LHCN-M2 (cell line): ENCODE results near the gene CRYBA4. TPM values are rescaled to one million over a fixed set of nuclear protein-coding genes. Genes with fewer than 3 reads are reported as not detected.
A peak's percentile ranks its signal among the peaks of the same experiment; 100 is the strongest.

Experiments
- DNase-seq: peaks from one replicate; pipeline ENCODE4 v3.0.0-alpha.2; 2012; ENCODE audit warnings: low read depth
- total RNA-seq: library from RNA; depleted of rRNA; stranded (reverse); fragments of >200 nt; gene quantifications from 2 replicates; pipeline ENCODE4 v1.2.3, GENCODE V29; 2014

The CRYBA4 gene
- total RNA-seq, 1 experiment from 2014 or later = not detected

DNA sequence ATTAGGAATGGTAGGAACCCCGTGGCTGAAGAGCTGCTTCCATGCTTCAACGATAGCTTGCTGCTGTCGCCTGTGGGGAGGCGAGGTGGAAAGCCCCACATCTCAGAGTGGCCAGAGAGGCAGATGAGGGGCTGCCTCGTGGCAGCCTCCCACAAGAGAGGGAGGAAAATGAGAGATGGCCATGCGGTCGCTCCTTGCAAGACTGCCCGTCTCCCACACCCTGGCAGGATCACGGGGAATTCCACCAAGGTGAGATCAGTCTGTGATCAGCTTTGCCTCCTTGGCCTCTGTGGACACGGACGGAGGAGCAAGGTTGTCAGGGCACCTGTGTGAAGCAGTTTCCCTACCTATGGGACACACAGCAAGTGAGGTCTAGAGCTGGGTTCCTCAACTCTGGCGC is 3.0 kb downstream of the CRYBA4 start:
- DNase-seq = no peak

DNA sequence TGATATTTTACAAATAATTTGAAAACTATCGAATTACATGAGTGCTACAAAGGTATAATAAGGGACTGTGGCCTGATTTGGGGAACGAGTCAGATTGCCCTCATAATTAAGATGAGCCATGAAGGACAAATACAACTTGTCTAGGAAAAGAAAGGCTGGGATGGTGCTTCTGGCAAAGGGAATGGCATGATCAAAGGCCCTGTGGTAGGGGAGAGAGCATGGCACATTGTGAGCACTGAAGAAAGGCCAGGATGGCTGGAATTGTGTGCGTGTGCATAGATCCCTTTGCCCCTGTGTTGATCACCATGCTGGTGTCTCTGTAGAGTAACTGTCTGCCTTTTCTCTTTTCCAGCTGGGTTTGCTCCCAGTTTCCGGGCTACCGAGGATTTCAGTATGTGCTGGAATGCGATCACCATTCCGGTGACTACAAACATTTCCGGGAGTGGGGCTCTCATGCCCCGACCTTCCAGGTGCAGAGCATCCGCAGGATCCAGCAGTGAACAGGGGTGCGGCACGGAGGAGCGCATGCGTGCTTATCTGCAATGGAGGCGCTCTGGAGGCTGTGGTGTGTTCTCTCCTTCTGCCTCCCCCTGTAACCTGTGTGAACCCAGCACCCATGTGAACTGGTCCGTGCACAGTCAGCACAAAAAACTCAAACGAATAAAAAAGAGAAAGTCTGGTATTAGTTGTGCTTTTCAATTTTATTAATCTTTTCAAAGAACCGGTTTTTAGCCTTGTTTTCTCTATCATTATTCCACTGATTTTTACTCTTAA is 8.4 kb downstream of the CRYBA4 start:
- no peak for DNase-seq

DNA sequence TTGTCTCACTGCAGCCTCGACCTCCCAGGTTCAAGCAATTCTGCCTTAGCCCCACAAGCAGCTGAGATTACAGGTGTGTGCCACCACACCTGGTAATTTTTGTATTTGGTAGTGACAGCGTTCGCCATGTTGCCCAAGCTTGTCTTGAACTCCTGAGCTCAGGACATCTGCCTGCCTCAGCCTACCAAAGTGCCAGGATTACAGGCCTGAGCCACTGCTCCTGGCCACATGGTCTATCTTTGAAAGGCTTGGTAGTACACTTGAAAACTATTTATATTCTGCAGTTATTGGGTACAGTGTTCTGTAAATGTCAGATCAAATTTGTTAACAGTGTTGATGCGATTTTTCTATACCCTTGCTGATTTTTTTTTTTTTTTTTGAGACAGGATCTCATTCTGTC is 9.5 kb downstream of the CRYBA4 start:
- DNase-seq = no peak

DNA sequence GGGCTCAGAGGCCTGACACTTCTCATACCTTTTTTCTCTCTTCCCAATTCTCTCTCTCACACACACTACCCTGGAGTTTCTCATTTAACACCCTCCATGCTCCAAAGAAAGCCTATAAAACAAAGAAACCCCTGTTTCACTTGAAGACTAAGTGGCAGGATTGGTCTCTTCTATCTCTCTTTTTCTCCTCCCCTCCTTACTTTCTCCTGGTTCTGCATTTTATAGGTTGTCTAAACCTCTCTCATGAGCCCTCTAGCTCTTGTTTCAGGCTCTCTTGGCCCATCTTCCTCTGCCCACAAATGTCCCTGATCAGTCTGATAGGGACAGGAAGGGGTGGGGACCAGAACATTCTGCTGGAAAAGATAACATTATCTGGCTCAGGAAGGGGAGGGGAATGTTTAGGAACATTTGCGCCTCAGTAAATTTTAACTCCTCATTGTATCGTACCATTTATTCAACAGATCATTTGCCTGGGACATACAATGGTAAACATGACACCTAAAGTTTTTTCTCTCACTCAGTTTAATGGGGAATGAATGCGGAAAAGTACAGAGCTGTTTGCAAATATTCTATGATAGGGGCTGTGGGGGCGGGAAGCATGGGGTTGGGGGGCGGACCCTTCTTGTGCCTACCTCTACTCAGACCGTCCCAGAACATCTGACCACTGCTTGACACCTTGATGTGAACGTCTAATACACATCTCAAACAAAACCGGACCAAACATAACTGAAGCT is 10.8 kb downstream of the CRYBA4 start:
- DNase-seq = no peak

DNA sequence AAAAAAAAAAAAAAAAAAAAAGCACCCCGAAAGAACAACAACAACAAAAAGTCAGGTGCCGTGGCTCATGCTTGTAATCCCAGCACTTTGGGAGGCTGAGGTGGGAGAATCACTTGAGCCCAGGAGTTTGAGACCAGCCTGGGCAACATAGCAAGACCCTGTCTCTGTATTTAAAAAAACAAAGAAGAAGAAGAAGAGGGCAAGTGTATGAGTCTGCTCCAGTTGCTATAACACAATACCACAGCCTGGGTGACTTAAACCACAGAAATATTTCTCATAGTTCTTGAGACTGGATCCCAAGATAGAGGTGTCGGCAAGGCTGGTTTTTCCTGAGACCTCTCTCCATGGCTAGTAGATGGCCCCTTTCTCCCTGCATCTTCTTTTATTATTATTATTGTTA is 12.4 kb downstream of the CRYBA4 start:
- DNase-seq = no peak

DNA sequence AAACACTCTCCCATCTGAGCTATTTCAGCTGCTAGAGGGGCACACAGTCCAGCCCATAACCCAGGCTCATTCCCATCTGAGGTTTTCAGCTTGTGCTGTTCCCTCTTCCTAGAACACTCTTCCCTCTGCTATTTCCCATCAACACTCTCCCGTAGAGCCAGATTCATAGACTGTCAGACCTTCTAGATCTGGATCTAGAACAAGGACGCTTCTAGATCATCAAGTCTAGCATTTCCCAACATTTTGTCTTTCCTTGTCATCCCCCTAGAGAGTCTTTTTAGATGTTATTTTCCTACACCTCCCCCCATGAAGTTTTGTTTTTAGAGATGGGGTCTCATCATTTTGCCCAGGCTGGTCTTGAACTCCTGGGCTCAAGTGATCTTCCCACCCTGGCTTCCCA is 13.4 kb downstream of the CRYBA4 start:
- no peak for DNase-seq

DNA sequence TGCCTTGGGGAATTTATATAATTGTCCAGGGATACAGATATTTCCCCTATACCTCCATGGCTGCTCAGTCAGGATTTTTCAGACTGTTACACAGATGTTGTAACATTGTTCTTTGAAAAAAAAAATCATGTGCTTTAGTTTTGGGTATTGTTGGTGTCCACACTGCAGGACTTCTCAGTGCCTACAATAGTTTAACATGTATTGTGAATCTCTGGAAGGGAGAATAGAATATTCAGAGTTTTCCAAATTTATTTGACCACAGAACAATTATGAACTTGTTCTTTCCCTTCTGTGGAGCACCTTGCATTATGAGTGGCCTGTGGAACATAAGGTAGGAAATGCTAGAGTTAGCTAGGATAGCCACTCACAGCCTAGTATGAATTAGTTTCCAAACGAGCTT is 14.5 kb downstream of the CRYBA4 start:
- no peak for DNase-seq

DNA sequence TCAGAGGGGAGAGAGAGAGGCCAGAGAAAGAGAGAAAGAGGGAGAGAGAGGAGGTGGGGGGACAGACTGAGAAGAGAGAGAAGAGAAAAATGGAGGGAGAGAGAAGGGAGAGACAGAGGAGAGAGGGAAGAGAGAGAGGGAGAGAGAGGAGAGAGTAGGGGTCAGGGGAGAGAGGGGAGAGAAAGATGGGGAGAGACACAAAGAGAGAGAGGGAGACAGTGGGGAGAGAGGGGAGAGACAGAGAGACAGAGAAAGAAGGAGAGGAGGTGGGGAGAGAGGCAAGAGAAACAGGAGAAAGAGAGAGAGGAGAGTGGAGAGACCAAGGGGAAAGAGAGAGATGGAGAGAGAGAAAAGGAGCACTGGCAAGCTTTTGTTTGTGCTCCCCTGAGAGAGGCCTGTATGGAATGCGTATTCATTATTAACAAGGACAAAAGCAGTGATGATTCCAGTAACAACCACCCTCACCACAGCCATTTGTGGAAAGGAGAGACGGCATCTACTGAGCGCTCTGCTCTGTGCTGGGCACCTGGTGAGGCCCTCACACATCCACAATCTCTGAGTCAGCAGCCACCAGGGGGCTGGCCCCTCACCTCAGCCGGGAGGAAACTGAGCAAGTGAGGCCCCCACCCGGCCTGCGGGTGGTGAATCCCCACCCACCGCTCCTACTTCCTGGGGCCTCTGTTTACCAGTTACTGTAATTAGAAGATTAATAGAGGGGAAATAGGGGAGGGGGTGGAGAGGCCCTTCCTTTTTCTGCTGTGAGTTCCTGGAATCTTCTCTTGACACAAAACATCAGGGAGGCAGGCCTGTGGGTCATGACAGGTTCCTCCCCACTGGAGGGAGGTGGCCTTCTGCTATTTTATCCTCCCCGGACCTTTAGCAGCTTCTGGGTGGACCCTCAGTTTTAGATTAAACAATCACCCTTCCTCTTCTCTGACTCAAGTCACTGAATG is 21.0 kb downstream of the CRYBA4 start:
- no peak for DNase-seq

DNA sequence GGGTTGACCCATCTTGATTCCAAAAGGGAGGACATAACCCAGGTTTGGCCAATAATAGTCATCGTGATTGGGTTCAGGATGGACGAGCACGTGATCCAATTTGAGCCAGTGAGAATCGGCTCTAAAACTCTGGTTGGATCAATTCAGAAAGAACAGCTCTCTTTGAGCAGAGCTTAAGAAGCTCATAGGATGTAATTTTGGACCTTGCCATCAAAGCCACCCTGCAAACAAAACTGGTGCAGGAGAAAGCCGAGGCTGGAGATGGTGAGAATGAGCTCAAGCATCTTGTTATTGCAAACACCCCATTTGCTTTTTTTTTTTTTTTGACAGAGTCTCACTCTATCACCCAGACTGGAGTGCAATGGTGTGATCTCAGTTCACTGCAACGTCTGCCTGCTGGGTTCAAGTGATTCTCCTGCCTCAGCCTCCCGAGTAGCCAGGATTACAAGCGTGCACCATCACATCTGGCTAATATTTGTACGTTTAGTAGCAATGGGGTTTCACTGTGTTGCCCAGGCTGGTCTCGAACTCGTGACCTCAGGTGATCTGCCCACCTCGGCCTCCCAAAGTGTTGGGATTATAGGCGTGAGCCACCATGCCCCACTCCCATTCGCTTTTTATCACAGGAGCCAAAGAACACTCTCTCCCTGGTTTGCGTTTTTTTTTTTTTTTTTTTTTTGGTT is 21.8 kb downstream of the CRYBA4 start:
- no peak for DNase-seq

DNA sequence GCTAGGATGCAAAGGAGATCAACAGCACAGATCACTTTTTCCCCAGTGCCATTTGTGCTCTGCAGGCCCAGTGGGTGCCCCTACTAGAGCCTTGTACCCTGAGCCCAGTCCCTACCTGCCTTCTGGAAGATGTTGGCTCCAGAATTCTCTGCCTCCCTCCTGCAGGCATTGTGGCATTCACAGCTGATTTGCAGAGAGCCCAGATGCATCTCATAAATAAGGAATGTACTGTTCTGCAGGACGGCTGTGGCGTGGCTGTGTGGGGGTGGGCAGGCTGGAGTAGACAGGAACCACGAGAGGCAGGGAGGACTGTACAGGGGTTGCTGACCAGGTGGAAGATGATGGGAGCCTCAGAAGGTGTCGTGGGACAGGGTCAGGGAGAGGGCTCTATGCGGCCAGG is 24.4 kb downstream of the CRYBA4 start:
- DNase-seq = no peak

DNA sequence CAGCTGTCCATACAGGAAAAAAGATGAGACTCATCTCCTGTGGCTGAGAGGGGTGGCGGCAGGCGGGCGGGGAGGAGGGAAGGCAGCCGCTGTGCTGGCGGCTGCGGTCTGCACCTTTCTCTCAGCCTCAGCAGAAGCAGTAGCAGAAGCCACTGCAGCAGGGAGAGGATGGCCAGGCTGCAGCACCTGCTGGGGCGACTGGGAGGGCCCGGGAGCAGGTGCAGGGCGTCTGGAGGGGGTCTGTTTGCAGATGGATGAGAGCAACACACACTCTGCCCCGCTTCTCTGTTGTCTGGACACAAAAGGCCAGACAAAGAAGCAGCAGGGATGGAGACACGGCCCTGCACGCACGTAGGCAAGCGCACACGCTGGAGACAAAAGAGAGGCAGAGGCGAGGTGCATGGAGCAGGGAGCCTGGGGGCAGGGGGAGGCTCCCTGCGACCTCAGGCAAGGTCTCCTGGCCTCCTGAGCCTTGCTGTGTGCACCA is 26.3 kb downstream of the CRYBA4 start:
- peak; percentile 59 for DNase-seq

DNA sequence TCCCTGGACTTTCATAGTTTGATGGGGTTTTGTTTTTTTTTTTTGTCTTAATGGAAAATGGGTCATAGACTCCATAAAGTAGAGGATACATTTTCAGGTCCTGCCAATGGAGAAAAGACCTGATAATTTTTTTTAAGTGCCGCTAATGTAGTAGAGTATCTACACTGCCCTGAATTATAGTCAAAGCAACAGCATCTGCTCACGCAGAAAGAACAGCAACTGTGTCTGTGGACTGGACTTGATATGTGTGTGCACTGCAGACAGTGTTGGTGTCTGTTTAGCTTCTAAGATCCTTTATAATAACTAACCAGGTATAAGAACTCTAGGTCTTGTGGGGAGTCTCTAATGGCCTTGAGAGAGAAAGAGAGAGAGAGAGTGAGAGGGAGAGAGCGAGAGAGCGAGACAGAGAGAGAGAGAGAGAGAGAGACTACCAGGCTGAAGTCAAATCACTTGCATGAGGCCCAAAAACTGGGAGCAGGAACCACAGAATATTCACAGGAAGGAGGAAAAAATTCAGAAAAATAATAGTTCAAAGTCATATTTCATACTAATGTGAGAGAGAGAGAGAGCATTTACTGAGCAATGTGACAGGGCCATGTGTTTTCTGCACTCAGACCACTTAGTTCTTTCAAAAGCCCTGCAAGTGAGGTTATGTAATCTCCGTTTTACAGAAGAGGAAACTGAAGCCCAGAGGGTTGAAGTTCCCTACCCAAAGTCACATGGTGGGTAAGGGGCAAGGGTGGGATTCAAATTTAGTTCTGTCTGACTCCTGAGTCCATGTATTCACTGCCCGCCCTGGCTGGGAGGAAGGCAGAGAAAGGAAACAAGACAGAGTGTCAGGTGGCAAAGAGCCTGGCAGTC is 27.0 kb downstream of the CRYBA4 start:
- DNase-seq = no peak

DNA sequence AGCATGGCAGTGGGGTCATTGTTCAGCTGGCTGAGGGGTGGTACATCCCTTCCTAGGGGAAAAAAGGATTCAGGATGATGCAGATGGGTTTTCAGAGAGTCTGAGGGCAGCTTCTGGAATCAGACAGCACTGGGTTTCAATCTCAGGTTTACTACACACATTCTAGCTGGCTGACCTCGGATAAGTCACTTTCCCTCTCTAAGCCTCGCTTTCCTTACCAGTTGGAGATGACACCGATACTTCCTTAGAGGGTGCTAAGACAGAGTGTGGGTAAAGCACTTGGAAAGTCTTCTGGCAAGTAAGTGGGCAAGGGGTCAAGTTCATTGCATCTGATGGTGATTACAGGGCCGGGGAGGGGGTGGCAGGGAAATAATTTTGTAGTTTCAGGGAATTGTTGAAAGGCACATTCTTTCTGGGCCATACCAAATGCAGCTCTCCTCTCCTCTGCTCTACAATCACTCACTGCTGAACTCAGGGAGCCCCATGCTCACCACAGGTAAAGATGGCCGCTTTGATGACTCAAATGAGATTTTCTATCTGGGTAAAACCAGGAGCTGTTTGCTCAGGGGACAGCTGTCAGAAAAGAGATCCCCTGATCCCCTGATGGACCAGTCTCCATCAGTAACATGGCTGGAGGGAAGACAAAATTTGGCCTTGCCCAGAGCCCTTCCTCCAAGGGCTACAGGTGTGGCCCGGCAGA is 29.1 kb downstream of the CRYBA4 start:
- DNase-seq = no peak

DNA sequence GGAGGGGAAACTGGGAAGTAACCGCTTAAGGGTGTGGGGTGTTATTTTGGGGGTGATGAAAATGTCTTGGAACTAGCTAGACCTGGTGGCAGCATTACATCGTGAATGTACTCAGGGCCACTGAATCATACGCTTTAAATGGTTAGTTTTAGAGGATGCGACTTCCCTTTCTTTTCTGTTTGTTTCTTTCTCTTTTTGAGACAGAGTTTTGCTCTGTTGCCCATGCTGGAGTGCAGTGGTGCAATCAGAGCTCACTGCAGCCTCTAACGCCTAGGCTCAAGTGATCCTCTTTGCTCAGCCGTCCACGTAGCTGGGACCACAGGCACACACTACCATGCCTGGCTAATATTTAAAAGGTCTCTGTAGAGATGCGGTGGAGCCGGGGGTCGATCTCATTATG is 30.1 kb downstream of the CRYBA4 start:
- DNase-seq = no peak

DNA sequence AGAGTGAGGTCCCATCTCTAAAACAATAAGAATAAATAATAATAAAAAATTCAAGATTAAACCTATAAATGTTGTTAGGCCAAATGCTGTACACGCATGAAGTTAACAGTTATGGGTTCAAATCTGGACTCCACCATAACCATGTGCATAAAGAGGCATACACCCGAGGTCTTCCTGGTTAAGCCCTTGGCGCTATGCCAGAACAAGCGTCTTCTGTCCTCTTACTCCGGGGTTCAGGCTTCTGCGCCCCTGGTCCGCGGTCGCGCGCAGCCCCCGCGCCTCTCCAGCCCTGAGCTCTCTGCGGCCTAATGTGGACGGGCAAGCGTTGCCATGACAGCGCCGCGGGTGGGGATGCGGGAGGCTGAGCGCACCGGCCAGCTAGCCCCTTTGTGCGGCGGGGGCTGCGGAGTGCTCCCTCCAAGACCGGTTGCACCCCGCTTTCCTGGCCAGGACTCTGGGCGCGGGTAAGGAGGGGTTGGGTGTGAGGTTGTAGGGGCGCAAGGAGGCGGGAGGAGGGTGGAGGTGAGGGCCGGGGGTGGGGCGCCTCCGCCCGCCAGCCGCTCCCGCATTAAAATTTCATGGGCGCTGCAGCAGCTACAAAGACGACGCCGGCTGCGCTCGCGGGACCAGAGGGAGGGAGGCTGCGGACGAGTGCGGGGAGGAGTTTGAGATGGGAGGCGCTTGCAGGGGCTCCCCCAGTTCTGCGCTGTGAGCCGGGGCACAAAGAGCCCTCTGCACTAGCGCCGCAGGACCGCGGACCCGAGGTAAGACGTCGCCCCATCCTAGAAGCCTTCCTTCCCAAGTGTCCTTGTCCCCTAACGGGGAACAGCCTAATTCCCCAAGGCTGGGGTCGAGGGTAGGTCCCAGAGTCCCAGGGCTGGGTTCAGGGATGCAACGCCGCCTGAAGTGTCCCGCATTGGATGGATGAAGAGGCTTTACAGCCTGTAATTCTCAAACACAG is 35.4 kb downstream of the CRYBA4 start, which contains the start of gene MIAT:
MIAT (plus strand) TSS at position 698 of the 961 bp plus-strand sequence.
- no peak for DNase-seq

DNA sequence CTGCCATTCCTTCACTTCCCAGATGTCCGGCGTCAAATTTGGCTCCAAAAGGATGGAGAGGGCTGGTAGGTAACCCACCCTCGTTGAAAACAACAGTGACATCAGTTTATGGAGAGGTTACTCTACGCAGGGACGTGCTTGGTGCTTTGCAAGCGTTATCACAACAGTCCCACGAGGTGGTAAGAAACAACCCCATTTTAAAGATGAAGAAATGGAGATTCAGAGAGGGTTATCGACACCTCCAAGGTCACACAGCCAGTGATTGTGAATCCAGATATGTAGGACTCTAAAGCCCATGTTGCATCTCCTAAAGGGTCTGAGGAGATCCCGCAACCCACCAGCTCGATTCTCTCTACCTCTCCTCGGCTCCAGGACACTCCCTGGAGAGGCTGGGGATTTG is 36.4 kb downstream of the CRYBA4 start:
- DNase-seq = no peak

DNA sequence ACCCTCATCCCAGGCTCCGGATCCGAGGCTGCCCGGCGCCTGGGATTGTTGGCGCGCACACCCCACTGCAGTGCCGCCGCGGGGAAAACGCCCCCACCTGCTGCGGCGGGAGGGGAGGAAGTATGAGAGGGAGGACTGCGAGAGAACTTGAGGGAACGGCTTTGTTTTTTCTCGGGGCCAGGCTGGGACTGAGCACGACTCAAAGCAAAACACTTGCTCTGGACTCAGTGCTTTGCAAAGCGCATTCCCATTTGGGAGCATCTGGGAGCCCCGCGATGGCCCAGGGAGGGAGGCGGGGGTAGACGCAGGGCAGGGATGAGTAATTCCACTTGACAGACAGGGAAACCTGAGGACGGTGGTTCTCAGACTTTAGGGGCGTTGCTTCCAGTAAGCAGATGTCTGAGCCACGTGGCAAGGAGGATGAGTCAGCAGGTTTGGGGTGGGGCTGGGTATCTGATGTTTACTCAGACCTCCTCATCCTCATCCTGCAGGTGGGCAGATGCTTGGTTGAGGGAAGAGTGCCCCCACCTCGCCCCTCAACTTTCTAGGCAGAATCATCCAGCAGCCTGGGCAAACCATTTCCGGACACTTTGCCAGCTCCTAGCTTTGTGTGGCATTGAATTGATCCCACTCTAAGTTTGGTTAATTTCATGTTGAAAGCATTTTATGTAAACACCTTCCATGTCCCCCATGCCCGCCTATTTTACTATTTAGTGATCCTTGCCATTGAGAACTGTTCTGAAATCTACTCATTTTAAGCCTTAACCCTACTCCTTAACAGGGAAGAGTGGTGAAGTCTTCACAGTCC is 37.1 kb downstream of the CRYBA4 start:
- DNase-seq = peak; percentile 93

DNA sequence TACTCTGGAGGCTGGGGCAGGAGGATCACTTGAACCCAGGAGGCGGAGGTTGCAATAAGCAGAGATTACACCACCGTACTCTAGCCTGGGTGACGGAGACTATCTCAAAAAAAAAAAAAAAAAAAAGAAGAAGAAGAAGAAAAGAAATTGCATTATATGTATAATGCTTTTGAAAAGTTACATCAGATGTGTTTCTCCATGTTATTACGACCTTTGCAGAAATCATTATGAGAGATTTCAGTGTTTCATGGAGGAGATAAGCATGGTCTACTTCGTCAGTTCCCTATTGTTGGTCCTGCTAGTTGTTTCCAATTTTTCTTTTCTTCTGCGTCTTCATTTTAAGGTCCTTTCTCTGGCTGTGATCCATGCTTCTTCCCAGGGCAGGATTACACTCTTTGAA is 38.6 kb downstream of the CRYBA4 start:
- DNase-seq = no peak
